AG09309 (cell line): ENCODE measurements around the gene EFCAB14.

Experiments
- DNase-seq: peaks from one replicate; pipeline ENCODE4 v3.0.0-alpha.2; 2010; ENCODE audit warnings: low read depth
- H3K4me3 ChIP-seq: 2 replicates; pipeline ENCODE4 v1.5.1; 2011; ENCODE audit warnings: mild to moderate bottlenecking, low read depth, low read length, moderate library complexity; ENCODE audit not compliant: control insufficient read depth
- TF ChIP-seq, protein P1 (sequence below): IDR thresholded peaks from 2 replicates; pipeline ENCODE4 v1.5.1; 2011; ENCODE audit warnings: mild to moderate bottlenecking, low read depth, low read length, inconsistent platforms; ENCODE audit not compliant: insufficient read depth, control insufficient read depth; ENCODE audit errors: missing control alignments

EFCAB14 gene

DNA sequence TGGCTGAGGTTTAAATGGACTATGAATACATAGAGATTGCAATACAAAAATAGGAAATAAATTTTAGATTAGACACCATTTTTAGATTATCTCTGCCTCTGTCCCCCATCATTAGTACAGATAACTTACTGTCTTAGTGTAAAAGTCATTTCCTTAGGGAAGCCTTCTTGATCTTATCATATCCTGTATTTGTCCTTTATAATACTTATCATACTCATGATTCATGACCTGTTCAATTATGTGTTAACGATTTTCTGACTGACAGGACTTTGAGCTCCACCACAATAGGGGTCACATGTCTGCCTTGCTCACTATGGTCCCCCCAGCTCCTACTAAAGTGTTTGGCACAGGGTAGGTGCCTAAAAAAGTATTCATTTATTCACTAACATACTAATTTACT is 32.7 kb downstream of the EFCAB14 start:
- TF ChIP-seq, protein P1, sequence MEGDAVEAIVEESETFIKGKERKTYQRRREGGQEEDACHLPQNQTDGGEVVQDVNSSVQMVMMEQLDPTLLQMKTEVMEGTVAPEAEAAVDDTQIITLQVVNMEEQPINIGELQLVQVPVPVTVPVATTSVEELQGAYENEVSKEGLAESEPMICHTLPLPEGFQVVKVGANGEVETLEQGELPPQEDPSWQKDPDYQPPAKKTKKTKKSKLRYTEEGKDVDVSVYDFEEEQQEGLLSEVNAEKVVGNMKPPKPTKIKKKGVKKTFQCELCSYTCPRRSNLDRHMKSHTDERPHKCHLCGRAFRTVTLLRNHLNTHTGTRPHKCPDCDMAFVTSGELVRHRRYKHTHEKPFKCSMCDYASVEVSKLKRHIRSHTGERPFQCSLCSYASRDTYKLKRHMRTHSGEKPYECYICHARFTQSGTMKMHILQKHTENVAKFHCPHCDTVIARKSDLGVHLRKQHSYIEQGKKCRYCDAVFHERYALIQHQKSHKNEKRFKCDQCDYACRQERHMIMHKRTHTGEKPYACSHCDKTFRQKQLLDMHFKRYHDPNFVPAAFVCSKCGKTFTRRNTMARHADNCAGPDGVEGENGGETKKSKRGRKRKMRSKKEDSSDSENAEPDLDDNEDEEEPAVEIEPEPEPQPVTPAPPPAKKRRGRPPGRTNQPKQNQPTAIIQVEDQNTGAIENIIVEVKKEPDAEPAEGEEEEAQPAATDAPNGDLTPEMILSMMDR, result no peak
- no peak for DNase-seq
- no peak overlapping the region for H3K4me3 ChIP-seq

DNA sequence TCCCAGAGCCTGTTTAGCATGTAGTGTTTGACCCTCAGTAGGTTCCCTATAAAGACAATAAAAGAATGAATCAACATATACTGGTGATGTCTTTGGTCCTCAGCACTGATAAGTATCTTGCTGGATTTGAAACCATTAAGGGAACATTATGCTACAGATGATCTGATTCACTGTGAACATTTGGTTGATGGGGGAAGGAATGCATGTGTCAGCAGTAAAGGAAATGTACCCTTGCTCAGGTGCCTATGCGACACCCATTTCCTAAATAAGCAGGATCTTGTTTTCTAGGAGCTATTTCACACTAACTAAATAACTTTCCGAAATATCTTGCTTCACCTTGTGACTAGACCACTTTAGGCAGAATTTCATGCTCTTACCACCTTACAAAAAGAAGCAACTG is 34.2 kb downstream of the EFCAB14 start:
- TF ChIP-seq, protein P1, result no peak
- no peak for DNase-seq

DNA sequence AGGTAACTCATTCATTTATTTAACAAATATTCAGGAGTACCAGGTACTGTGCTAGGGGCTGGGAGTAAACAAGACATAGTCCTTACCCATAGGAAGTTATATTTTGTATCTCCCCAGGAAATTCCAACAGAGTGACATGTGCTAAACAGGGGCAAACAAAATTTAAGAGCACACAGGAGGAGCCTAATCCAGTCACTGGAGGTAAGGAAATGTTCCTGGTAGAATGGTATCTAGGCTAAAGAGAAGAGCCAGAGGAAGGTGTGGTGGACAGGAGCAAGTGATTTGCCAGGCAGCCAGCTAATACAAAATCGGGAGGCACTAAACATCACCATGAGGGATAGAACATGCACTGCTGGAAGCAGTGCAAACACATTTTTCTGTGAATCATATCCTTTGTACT is 36.9 kb downstream of the EFCAB14 start:
- DNase-seq, result no peak
- no peak overlapping the region for H3K4me3 ChIP-seq
- TF ChIP-seq, protein P1, result no peak

More for the DNA sequence above, 34.2 kb downstream of the EFCAB14 start:
- H3K4me3 ChIP-seq, result no peak overlapping the region

DNA sequence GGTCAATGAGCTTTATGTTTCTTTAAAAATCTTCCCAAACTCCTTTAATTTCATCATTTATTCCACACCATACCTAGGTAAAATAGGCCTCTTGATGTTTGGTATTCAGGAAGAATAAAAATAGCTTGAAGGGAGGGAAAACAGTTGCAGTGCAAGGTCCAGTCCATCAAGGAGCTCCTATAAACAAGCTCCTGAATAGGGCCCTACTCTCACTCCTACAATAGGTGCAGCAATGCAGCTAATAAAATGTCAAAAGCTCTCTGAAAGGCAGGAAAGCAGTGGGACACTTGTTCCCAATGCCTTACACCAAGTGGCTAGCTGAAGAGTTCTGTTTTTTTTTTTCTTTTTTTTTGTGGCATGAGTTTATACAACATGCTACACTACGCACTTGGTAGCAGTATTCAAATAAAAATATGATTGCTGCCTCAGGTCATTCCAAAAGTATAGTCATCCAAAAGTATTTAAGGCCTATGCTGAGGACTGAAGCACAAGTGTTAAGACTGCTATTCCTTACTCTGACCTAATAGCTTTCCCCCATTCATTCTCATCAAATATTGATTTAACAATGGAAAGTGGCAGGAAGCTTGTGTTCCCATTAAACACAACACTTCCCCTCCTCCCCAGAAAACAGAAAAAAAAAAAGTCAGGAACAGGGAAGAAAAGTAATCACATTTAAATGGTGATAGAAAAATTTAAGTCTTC is 37.4 kb downstream of the EFCAB14 start:
- H3K4me3 ChIP-seq, result no peak overlapping the region
- TF ChIP-seq, protein P1, result no peak
- DNase-seq, result no peak

DNA sequence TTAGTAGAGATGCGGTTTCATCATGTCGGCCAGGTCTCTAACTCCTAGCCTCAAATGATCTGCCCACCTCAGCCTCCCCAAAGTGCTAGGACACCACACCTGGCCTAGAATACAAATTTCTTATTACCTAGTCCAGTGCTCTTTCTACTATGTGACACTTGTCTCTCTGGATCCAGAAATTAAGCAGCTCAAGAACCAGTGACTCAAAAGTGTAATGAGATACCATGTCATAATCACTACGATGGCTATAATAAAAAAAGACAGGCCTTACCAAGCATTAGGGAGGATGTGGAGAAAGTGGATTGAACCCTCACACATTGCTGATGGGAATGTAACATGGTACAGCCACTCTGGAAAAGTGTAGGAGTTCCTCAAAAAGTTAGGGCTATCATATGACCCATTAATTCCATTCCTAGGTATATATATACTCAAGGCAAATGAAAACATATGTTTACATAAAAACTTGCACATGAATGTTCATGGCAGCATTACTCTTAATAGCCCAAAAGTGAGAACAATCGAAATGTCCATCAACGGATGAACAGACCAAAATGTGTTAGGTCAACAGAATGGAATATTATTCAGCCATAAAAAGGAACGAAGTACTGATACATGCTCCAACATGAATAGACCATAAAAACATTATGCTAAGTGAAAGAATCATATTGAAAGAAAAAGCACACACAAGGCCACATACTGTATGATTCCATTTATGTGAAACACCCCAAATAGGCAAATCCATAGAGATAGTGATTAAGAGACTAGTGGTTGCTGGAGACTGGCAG is 38.9 kb downstream of the EFCAB14 start:
- TF ChIP-seq, protein P1, result no peak
- no peak for DNase-seq
- no peak overlapping the region for H3K4me3 ChIP-seq

DNA sequence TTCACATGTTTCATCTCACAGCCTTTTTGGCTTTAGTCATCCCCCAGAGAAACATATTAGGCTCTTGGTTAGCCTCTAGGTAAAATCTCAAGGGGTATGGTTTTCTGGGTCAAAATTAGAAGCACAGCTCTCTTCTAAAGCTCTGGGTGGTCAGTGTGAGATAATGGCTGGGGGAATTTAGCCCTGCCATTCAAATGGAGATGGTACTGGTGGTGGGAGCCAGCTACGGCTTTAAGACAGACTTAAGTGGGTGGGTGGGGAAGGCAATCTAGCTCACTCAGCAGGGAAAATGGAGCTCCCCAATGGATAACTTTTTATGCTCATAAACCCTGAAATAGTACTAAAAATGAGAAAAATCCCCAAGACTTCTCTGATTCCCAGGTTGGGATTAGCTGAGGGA is 41.6 kb downstream of the EFCAB14 start:
- no peak for DNase-seq
- no peak overlapping the region for H3K4me3 ChIP-seq

More for the DNA sequence above, 41.6 kb downstream of the EFCAB14 start:
- TF ChIP-seq, protein P1, result no peak
